NCI-H82 treated with DMSO at 0.1 percent for 48 hours (cell line): ENCODE results near the gene ASF1B.
A peak's percentile ranks its signal among the peaks of the same experiment; 100 is the strongest.

ENCODE experiments used
- DNase-seq: peaks from one replicate; lab custom pipeline; 2025; ENCODE audit not compliant: unreplicated experiment; lab: John Stamatoyannopoulos, UW

The ASF1B gene

GRCh38 chr19:14112051-14112808 is 24.2 kb downstream of the ASF1B start:
- no peak for DNase-seq

DNA sequence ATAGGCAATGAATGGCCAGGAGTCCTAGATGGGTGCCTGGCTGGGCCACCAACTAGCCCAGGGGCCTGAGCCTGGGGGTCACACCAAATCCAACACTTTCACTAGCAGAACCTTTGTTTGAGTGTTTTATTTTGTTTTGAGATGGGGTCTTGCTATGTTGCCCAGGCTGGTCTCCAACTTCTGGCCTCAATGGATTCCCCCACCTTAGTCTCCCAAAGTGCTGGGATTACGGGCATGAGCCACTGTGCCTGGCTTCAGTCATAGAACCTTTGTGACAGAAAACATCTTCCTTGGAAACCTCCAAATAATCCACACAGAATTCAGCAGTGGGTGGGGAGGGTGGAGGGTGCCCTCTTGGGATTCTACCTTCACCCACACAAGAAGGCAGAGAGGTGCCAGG is 24.9 kb downstream of the ASF1B start:
- DNase-seq = no peak

GRCh38 chr19:14110650-14111049 is 25.7 kb downstream of the ASF1B start:
- no peak for DNase-seq

DNA sequence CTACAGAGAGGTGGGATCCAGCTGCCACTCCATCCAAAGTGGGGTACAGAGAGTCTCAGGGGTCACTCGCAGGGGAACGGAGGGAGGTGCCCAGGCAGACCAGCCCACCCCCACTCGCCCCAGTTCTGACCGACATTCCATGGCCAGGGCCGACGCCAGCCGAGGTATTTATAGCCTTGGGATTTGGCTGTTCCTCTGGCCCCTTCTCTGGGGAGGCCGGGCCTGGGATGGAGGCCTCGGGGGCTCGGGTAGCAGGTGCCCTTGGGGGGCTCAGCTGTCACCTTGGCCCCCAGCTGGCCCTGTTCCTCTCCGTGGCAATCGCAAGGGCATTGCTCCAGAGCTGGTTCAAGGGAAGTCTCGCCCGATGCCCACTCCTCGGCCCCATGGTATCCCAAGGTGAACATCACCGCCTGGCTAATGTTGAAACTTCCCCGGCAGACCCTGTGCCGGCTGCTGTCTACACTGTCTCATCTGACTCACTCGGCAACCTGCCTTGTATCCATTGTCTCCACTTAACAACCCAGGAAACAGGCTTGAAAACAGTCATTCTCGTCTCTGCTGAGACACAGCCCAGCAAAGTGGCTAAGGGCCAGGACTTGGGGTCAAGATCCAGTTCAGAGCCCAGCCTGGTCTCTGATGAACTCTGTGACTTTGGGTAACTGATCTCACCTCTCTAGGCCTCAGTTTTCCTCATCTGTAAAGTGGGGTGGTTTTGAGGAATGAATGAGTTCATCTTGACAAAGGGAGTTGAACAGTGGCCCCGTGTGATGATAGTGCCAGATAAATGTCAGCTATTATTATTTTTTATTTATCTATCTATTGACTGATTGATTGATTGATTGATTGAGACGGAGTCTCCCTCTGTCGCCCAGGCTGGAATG is 28.6 kb downstream of the ASF1B start:
- DNase-seq = no peak

DNA sequence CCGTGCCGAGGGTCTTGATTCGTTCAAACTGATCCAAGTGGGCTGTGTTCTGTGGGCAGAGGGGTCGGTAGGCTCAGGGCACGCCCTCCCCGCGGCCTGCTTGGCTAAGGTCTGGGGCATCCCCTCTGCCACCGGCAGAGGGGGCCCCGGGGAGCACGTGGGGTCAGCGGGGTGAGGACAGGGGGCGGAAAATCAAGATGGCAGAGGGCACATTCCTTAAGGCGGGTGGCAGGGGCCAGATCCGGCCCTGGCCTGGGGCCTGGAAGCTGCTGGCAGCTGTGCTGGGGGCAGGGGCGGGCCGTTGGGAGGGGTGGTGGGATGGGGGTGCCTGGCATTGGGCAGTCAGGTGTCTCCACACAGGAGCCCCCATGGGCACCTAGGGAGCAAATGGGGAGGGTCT is 29.5 kb downstream of the ASF1B start:
- DNase-seq = no peak

GRCh38 chr19:14105680-14106079 is 30.7 kb downstream of the ASF1B start:
- DNase-seq = no peak

- no peak for DNase-seq
Observed at GRCh38 chr19:14103310-14103709, 33.1 kb downstream of the ASF1B start.

- no peak for DNase-seq
Observed at GRCh38 chr19:14102756-14103155, 33.6 kb downstream of the ASF1B start.

DNA sequence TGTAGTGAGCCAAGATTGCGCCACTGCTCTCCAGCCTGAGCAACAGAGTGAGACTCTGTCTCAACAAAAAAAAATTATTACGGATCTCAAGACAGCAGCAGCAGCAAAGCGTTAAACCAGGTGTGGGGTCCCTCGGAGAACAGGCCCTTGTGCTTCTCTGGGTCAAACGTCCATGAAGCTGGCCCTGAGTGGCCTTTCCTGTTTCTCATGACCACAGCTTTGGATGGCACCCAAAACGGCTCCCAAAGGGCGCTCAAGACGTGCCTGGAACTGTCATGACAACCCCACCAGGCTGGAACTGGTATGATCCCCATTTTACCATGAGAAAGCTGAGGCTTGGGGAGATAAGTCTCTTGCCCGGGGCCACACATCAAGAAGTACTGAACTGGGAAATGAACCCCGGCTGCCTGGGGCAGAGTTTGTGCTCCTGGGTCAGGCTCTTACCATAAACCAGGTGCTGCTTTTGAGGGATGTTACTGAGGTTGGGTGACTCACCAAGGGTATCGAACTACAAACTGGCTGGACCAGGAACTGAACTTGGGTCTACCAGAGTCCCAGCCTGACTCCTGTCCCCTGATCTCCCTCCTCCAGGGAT is 34.2 kb downstream of the ASF1B start:
- no peak for DNase-seq

- no peak for DNase-seq
Observed at GRCh38 chr19:14101003-14101545, 35.3 kb downstream of the ASF1B start.

GRCh38 chr19:14097532-14098151 is 38.7 kb downstream of the ASF1B start:
- DNase-seq = no peak

DNA sequence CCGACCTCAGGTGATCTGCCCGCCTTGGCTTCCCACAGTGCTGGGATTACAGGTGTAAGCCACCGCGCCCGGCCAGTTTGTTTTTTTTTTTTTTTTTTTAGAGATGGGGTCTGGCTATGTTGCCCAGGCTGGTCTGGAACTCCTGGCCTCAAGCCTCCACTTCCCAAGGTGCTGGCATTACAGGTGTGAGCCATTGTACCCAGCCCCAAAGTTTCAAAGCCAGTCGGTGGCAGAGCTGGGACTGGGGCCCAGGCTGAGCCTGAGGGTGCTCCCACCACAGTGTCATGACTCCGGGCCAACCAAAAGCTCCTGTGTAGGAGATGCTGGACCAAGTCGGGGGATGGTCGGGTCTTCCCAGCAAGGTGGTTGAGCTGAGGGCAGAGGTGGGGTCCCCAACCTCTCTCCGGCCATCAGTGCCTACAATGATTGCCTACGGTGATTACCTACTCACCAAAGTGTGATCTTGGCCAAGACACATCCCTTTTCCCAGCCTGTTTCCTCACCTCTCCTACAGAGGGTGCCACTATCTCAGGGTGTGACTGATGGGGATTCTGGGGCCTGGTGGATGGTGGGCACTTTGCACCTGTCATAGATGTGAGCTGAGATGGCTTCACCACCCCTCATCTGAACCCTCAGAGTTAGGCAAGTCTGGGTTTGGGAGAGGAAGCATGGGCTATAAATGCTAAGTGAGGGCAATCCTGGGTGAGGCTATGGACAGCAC is 40.0 kb downstream of the ASF1B start:
- DNase-seq = no peak

- no peak for DNase-seq
Observed at GRCh38 chr19:14094854-14095253, 41.5 kb downstream of the ASF1B start.

GRCh38 chr19:14093117-14093823 is 43.1 kb downstream of the ASF1B start:
- no peak for DNase-seq

DNA sequence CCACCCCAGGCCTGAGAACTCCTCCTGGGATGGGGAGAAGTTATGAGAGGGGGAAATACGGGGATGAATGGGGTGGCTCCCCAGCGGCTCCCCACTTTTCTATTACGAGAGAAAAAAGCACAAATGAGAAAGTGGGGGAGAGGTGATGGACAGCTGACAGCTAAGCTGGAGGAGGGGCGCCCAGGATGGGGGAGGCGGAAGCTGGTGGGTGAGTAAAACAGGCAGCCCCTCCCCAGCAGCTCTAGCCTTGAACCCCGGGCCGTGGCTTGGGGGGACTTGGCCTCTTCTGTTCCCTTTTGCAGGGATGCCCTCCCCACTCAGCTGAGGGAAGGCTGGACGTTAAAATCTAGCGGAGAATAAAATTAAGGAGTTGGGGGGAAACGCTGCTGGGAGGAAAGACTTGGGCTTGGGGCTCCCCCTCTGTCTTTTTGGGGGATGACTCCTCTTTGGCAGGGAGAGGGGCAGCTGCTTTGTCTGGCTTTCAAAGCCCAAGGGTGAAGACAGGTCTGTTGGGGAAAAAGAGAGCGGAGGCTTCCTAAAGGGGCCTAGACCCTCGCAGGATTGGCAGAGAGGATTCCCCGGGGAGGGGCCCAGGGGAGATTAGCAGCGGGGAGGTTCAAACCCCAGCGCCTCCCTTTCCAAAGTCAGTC is 44.5 kb downstream of the ASF1B start:
- DNase-seq = peak; percentile 51

GRCh38 chr19:14091081-14091812 is 45.1 kb downstream of the ASF1B start:
- DNase-seq = peak; percentile 65

- DNase-seq = peak; percentile 88
Observed at GRCh38 chr19:14090509-14091080, 45.8 kb downstream of the ASF1B start, which contains the start of gene SAMD1. Gene SAMD1 (minus strand): TSS chr19:14090751.
